Endothelial cell of umbilical vein (primary cell): ENCODE data around the gene STK17B. TPM values are rescaled to one million over a fixed set of nuclear protein-coding genes. Genes with fewer than 3 reads are reported as not detected.

ENCODE experiments used
- BruUV-seq: library from RNA; stranded (reverse); fragments of 400-500 nt; replicated peaks from 2 replicates; lab custom pipeline; 2021; lab: Mats Ljungman, UMichigan
- CTCF ChIA-PET: fragments of 300-600, 350-600 bp; sonication (Branson Sonifier 250); formaldehyde crosslinking; loops from one replicate; lab custom pipeline; 2021; ENCODE audit warnings: antibody characterized with exemption, inconsistent platforms; lab: Charles Lee
- POLR2A ChIA-PET: fragments of 300-600, 350-600 bp; sonication (Branson Sonifier 250); formaldehyde crosslinking; loops from one replicate; lab custom pipeline; 2021; ENCODE audit warnings: antibody characterized with exemption, inconsistent platforms; lab: Charles Lee
- DNase-seq: peaks from one replicate; pipeline ENCODE4 v3.0.0-alpha.2; 2011; ENCODE audit warnings: low read depth, low spot score
- FAIRE-seq: peaks from 2 replicates; lab custom pipeline; 2011; peaks lifted over from hg19 to GRCh38; lab: Jason Lieb, UNC
- H2AFZ ChIP-seq: 2 replicates; pipeline ENCODE4 v1.6.0; 2012; ENCODE audit warnings: low read depth, low read length, control low read depth, inconsistent platforms
- H3K27ac ChIP-seq: 2 replicates; pipeline ENCODE4 v1.5.1; 2011; ENCODE audit warnings: low read depth, mild to moderate bottlenecking, control low read depth, low read length, moderate library complexity; ENCODE audit not compliant: insufficient read depth
- H3K27me3 ChIP-seq, 2 experiments: 2 replicates each; pipeline versions ENCODE4 v1.6.0 to v1.6.1; 2011; ENCODE audit warnings: low read length in 2 of 2, mixed read lengths in 1 of 2; ENCODE audit not compliant: control insufficient read depth in 2 of 2, insufficient read depth in 2 of 2
- H3K36me3 ChIP-seq, 2 experiments: 2 replicates in 1 of 2; 3 replicates in 1 of 2; pipeline ENCODE4 v1.5.1; 2011; ENCODE audit warnings: low read length in 2 of 2, mild to moderate bottlenecking in 1 of 2, moderate library complexity in 1 of 2; ENCODE audit not compliant: control insufficient read depth in 2 of 2, insufficient read depth in 2 of 2; ENCODE audit errors: extremely low read depth in 1 of 2
- H3K4me1 ChIP-seq: 3 replicates; pipeline ENCODE4 v1.5.1; 2011; ENCODE audit warnings: mild to moderate bottlenecking, low read length; ENCODE audit not compliant: control insufficient read depth, insufficient read depth; ENCODE audit errors: extremely low read depth
- H3K4me2 ChIP-seq: 2 replicates; pipeline ENCODE4 v1.6.1; 2011; ENCODE audit warnings: low read length, control low read depth, mixed read lengths; ENCODE audit not compliant: insufficient read depth
- H3K4me3 ChIP-seq, 3 experiments: fragments of 200-600 bp in 1 of 3; sonication (generic), shearing (Covaris generic) in 1 of 3; replicated peaks in 1 of 3; 2 replicates each; pipeline ENCODE4 v1.5.1; 2011 to 2016; ENCODE audit warnings: control low read depth in 3 of 3, low read length in 3 of 3, mild to moderate bottlenecking in 2 of 3, inconsistent platforms in 1 of 3, low read depth in 1 of 3, moderate library complexity in 1 of 3; ENCODE audit not compliant: insufficient read depth in 1 of 3
- H3K79me2 ChIP-seq: 2 replicates; pipeline ENCODE4 v1.6.0; 2012; ENCODE audit warnings: low read length, inconsistent platforms; ENCODE audit not compliant: control insufficient read depth, insufficient read depth
- H3K9ac ChIP-seq: replicated peaks from 2 replicates; pipeline ENCODE3; 2011; ENCODE audit warnings: low read length, control low read depth; ENCODE audit not compliant: insufficient read depth; ENCODE audit errors: extremely low read depth
- H3K9me1 ChIP-seq: replicated peaks from 3 replicates; pipeline ENCODE4 v1.6.0; 2011; ENCODE audit warnings: mild to moderate bottlenecking, low read length; ENCODE audit not compliant: control insufficient read depth, insufficient read depth; ENCODE audit errors: extremely low read depth
- H3K9me3 ChIP-seq: replicated peaks from 2 replicates; pipeline ENCODE4 v1.5.1; 2012; ENCODE audit warnings: low read length, inconsistent platforms; ENCODE audit not compliant: control insufficient read depth, insufficient read depth
- H4K20me1 ChIP-seq: replicated peaks from 2 replicates; pipeline ENCODE3; 2011; ENCODE audit warnings: mild to moderate bottlenecking, low read length; ENCODE audit not compliant: control insufficient read depth, insufficient read depth; ENCODE audit errors: extremely low read depth
- EZH2 ChIP-seq: IDR thresholded peaks from 2 replicates; pipeline ENCODE4 v1.6.1; 2012; ENCODE audit warnings: borderline replicate concordance, low read depth, mild to moderate bottlenecking, moderate library complexity, low read length, inconsistent platforms; ENCODE audit not compliant: severe bottlenecking
- FOS ChIP-seq: IDR thresholded peaks from 2 replicates; pipeline ENCODE4 v1.6.1; 2011; ENCODE audit warnings: mild to moderate bottlenecking, low read length, moderate library complexity, borderline replicate concordance; ENCODE audit not compliant: insufficient read depth
- GATA2 ChIP-seq: IDR thresholded peaks from 2 replicates; pipeline ENCODE4 v1.7.0; 2011; ENCODE audit warnings: low read depth, mild to moderate bottlenecking, moderate library complexity, mixed read lengths, low read length; ENCODE audit not compliant: insufficient read length, insufficient read depth
- JUN ChIP-seq: IDR thresholded peaks from 2 replicates; pipeline ENCODE4 v1.6.1; 2011; ENCODE audit warnings: borderline replicate concordance, low read depth; ENCODE audit not compliant: insufficient read length, insufficient read depth
- MAX ChIP-seq: IDR thresholded peaks from 2 replicates; pipeline ENCODE4 v1.6.1; 2011; ENCODE audit not compliant: insufficient read depth, insufficient read length
- MYC ChIP-seq: IDR thresholded peaks from one replicate; pipeline ENCODE4 v1.6.1; 2011; ENCODE audit warnings: mild to moderate bottlenecking, low read depth, low read length
- POLR2A ChIP-seq: IDR thresholded peaks from 2 replicates; pipeline ENCODE4 v1.6.1; 2012; ENCODE audit warnings: low read depth, mild to moderate bottlenecking, control low read depth, low read length
- POLR2AphosphoS5 ChIP-seq: IDR thresholded peaks from 2 replicates; pipeline ENCODE4 v1.6.1; 2012; ENCODE audit warnings: low read depth, mild to moderate bottlenecking, control low read depth, low read length, moderate library complexity; ENCODE audit not compliant: insufficient read depth
- dilution Hi-C: fragments of 300-500 bp; cut with MboI; formaldehyde crosslinking; loops from one replicate; pipeline ENCODE4 v1.15.0; 2019; ENCODE audit warnings: low sequenced_read_pairs; ENCODE audit not compliant: extremely low pct_ligation_motif_present
- intact Hi-C: fragments of 100-400 bp; cut with micrococcal nuclease; formaldehyde crosslinking; loops from one replicate; pipeline ENCODE4 v1.10.0; 2022
- polyA plus RNA-seq, 4 experiments: library from polyadenylated mRNA; depleted of rRNA in 3 of 4; stranded (reverse) in 3 of 4; unstranded in 1 of 4; fragments of >200 nt; gene quantifications; 2 replicates each; pipeline versions ENCODE4 v1.2.1 to v1.2.3, GENCODE V29; 2011 to 2012; ENCODE audit warnings: missing spikeins in 1 of 4
- total RNA-seq: library from RNA; stranded (reverse); gene quantifications from 2 replicates; pipeline ENCODE4 v1.2.3, GENCODE V29; 2021
- TF ChIP-seq, protein P1 (sequence below), 2 donors: IDR thresholded peaks; 1 replicate in 1 of 2; 2 replicates in 1 of 2; pipeline ENCODE4 v1.5.1; 2011; ENCODE audit warnings: low read length in 2 of 2, mild to moderate bottlenecking in 2 of 2, moderate library complexity in 2 of 2, control low read depth in 1 of 2, inconsistent platforms in 1 of 2, low read depth in 1 of 2; ENCODE audit not compliant: insufficient read depth in 1 of 2; ENCODE audit errors: extremely low read depth in 1 of 2

The STK17B gene
- total and polyA plus RNA-seq, 2 donors (not counting 3 experiments of a cell fraction or from before 2014, with no cell fraction given): 2.5 to 16.6 TPM

DNA sequence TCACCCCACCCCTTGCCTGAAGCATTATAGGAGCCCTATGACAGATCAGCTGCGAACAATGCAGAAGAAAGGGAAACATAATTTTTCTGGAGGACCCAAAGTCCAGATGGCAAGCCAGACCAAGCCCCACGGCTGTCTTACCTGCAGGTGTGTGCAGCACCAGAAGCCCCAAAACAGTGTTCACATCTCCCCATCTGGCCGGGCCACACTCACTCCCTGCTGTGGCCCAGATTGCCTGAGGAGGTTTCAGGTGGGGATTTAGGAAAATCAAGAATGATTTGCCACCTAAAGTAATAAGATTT lies 11.7 kb upstream of the STK17B start:
- POLR2A ChIA-PET: no interaction called here
- no peak for FAIRE-seq
- Histone ChIP-seq H3K79me2 (no peaks in the 10 kb centered on the region), H3K4me2 (no peak overlapping the region), H2AFZ (no peak overlapping the region), H3K27me3 (no peaks in the 10 kb centered on the region), H3K27ac (no peak overlapping the region), H3K9ac (no peak overlapping the region), H3K9me1 (no peaks in the 10 kb centered on the region), H3K9me3 (no peaks in the 10 kb centered on the region), H3K4me1 (no peaks in the 10 kb centered on the region), H4K20me1 (no peaks in the 10 kb centered on the region), H3K36me3 (no peaks in the 10 kb centered on the region), H3K4me3 (no peak overlapping the region)
- intact Hi-C loops: no loop called here
- TF ChIP-seq GATA2: no peak
- TF ChIP-seq JUN: no peak
- no peak for TF ChIP-seq EZH2
- TF ChIP-seq POLR2AphosphoS5: no peak
- TF ChIP-seq FOS: no peak
- TF ChIP-seq, protein P1, sequence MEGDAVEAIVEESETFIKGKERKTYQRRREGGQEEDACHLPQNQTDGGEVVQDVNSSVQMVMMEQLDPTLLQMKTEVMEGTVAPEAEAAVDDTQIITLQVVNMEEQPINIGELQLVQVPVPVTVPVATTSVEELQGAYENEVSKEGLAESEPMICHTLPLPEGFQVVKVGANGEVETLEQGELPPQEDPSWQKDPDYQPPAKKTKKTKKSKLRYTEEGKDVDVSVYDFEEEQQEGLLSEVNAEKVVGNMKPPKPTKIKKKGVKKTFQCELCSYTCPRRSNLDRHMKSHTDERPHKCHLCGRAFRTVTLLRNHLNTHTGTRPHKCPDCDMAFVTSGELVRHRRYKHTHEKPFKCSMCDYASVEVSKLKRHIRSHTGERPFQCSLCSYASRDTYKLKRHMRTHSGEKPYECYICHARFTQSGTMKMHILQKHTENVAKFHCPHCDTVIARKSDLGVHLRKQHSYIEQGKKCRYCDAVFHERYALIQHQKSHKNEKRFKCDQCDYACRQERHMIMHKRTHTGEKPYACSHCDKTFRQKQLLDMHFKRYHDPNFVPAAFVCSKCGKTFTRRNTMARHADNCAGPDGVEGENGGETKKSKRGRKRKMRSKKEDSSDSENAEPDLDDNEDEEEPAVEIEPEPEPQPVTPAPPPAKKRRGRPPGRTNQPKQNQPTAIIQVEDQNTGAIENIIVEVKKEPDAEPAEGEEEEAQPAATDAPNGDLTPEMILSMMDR (IDR thresholded peaks at IDR 0.05; ENCODE audit: extremely low read depth in 1 of 2, insufficient read depth in 1 of 2, low read depth in 1 of 2, low read length in 2 of 2): no peak
- TF ChIP-seq MYC: no peak
- no peak for TF ChIP-seq MAX
- TF ChIP-seq POLR2A: no peak
- dilution Hi-C loops: no loop called here
- CTCF ChIA-PET: no interaction called here
- no peak for DNase-seq
- no TSS peak for BruUV-seq
